Hepatocyte (in vitro differentiated cells): ENCODE data around the gene UBXN11. TPM values are rescaled to one million over a fixed set of nuclear protein-coding genes. Genes with fewer than 3 reads are reported as not detected.

Experiments
- DNase-seq: peaks from one replicate; pipeline ENCODE4 v3.0.0-alpha.2; 2016; ENCODE audit warnings: low spot score
- H2AFZ ChIP-seq: fragments of 200-600 bp; sonication (generic); 2 replicates; pipeline ENCODE4 v1.6.0; 2016; ENCODE audit warnings: antibody characterized with exemption, mild to moderate bottlenecking
- H3K27ac ChIP-seq: fragments of 200-600 bp; sonication (generic); 2 replicates; pipeline ENCODE4 v1.5.1; 2016; ENCODE audit warnings: mild to moderate bottlenecking
- H3K27me3 ChIP-seq: fragments of 200-600 bp; sonication (generic); 2 replicates; pipeline ENCODE4 v1.6.1; 2016
- H3K36me3 ChIP-seq: fragments of 200-600 bp; sonication (generic); replicated peaks from 2 replicates; pipeline ENCODE4 v1.5.1; 2016; ENCODE audit warnings: low read depth; ENCODE audit not compliant: insufficient read depth
- H3K4me1 ChIP-seq: fragments of 200-600 bp; sonication (generic); 2 replicates; pipeline ENCODE4 v1.5.1; 2016; ENCODE audit warnings: mild to moderate bottlenecking, moderate library complexity; ENCODE audit not compliant: insufficient read depth
- H3K4me2 ChIP-seq: fragments of 200-600 bp; sonication (generic); 2 replicates; pipeline ENCODE4 v1.6.0; 2016
- H3K4me3 ChIP-seq: fragments of 200-600 bp; sonication (generic); 2 replicates; pipeline ENCODE4 v1.5.1; 2016; ENCODE audit warnings: mild to moderate bottlenecking
- H3K79me2 ChIP-seq: fragments of 200-600 bp; sonication (generic); 2 replicates; pipeline ENCODE4 v1.6.0; 2017; ENCODE audit warnings: mild to moderate bottlenecking
- H3K9me2 ChIP-seq: fragments of 200-600 bp; sonication (generic); replicated peaks from 2 replicates; pipeline ENCODE4 v1.6.0; 2017; ENCODE audit warnings: mild to moderate bottlenecking; ENCODE audit not compliant: insufficient read depth
- H3K9me3 ChIP-seq: fragments of 200-600 bp; sonication (generic); 2 replicates; pipeline ENCODE4 v1.5.1; 2016; ENCODE audit warnings: low read depth, mild to moderate bottlenecking
- H4K20me1 ChIP-seq: fragments of 200-600 bp; sonication (generic); 2 replicates; pipeline ENCODE4 v1.6.0; 2016; ENCODE audit warnings: mild to moderate bottlenecking; ENCODE audit not compliant: insufficient read depth, poor library complexity, severe bottlenecking
- EZH2 ChIP-seq: fragments of 200-600 bp; sonication (generic); IDR thresholded peaks from 2 replicates; pipeline ENCODE4 v1.6.1; 2016; ENCODE audit warnings: antibody characterized with exemption, mild to moderate bottlenecking, borderline replicate concordance
- EZH2phosphoT487 ChIP-seq: fragments of 200-600 bp; sonication (generic); IDR thresholded peaks from one replicate; pipeline ENCODE4 v1.6.1; 2018; ENCODE audit warnings: antibody characterized with exemption, mild to moderate bottlenecking, low read depth, moderate library complexity; ENCODE audit not compliant: unreplicated experiment, severe bottlenecking
- WGBS: methylation state at CpG from one replicate; pipeline ENCODE4 v1.1.6; 2016; ENCODE audit warnings: low lambda C conversion rate; ENCODE audit errors: missing lambda C conversion rate; 5-methylcytosine and 5-hydroxymethylcytosine counted together
- polyA plus RNA-seq: library from polyadenylated mRNA; unstranded; fragments of >200 nt; fragmentation: Nextera tagmentation; extraction: Ambion mirVana; gene quantifications from 2 replicates; pipeline ENCODE4 v1.2.1, GENCODE V29; 2016
- total RNA-seq: library from RNA; depleted of rRNA; stranded (reverse); fragments of >200 nt; gene quantifications from 2 replicates; pipeline ENCODE4 v1.2.3, GENCODE V29; 2014
- TF ChIP-seq, protein P1 (sequence below): fragments of 200-600 bp; sonication (generic); IDR thresholded peaks from 2 replicates; pipeline ENCODE4 v1.5.1; 2016; ENCODE audit warnings: antibody characterized with exemption, mild to moderate bottlenecking; ENCODE audit not compliant: poor library complexity

The UBXN11 gene
- total and polyA plus RNA-seq, 2 experiments from 2014 or later = 3.1 to 17.1 TPM

DNA sequence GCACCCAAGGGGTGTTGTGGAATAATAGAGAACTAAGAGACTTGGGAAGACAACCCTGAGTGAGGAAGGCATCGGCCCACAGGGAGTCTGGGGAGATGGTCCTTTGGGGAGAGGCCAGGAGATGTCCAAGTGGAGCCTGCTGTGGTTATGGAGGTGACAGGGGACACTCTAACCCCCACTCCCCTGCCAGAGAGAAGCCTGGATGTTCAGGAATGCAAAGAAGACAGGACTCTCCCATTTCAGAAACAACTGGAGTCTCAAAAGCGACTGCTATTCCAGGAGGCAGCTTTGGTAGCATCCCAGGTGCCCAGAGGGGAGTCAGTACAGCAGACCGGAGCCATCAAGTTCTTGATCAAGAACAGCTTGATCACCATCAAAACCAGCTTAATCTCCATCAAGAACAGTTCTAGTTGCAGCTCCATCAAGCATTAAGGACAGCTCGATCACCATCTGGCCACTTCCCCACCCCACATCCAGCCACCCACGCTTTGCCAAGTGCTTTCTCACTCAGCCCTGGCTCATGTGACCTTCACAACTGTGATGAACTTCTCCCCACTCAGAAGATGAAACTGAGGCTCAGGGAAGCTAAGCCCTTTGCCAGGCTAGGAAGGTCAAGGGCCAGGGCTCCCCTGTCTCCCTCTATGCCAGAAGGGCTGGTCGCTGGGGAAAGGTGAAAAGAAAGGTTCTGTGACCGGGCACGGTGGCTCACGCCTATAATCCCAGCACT, 12.1 kb upstream of the UBXN11 start:
- Histone ChIP-seq H2AFZ (no peak overlapping the region), H3K36me3 (no peaks in the 10 kb centered on the region), H3K79me2 (no peaks in the 10 kb centered on the region), H3K4me2 (no peak overlapping the region), H3K4me3 (no peak overlapping the region), H3K27ac (no peak overlapping the region), H3K9me3 (no peaks in the 10 kb centered on the region), H4K20me1 (no peaks in the 10 kb centered on the region), H3K9me2 (no peaks in the 10 kb centered on the region), H3K27me3 (no peaks in the 10 kb centered on the region), H3K4me1 (no peaks in the 10 kb centered on the region)
- TF ChIP-seq EZH2 = no peak
- TF ChIP-seq, protein P1, sequence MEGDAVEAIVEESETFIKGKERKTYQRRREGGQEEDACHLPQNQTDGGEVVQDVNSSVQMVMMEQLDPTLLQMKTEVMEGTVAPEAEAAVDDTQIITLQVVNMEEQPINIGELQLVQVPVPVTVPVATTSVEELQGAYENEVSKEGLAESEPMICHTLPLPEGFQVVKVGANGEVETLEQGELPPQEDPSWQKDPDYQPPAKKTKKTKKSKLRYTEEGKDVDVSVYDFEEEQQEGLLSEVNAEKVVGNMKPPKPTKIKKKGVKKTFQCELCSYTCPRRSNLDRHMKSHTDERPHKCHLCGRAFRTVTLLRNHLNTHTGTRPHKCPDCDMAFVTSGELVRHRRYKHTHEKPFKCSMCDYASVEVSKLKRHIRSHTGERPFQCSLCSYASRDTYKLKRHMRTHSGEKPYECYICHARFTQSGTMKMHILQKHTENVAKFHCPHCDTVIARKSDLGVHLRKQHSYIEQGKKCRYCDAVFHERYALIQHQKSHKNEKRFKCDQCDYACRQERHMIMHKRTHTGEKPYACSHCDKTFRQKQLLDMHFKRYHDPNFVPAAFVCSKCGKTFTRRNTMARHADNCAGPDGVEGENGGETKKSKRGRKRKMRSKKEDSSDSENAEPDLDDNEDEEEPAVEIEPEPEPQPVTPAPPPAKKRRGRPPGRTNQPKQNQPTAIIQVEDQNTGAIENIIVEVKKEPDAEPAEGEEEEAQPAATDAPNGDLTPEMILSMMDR = no peak
- TF ChIP-seq EZH2phosphoT487 = no peak
- WGBS = 92% methylated on average over 9 of the region's 9 CpGs
- DNase-seq = no peak

DNA sequence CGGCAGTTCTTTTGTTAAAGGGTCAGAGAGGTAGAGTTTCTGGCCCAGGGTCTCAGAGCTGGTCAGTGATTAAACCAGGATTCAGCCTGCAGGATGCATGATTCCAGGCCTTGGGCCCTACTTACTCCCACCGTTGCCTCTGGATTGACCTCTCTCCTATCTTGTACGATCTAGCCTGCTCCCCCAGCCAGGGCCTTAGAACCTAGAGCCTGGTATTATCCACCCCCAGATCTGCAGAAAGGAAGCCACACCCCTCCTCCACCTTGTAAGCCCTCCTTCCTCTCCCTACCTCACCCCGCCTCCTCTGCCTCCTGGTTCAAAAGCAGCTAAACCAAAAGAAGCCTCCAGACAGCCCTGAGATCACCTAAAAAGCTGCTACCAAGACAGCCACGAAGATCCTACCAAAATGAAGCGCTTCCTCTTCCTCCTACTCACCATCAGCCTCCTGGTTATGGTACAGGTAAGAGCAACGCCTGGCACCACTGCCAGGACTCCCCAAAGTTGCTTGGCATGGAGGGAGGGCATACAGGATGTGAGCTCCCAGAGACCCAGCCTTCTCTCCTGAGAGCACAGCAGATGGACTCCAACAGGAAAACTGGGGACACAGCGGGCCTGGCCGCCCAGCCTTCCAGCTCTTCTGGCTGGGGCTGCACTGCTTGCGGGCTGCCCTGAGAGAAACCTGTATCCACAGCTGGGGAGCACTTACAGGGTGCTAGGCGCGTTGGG, 11.3 kb upstream of the UBXN11 start, which contains the start of gene CD52:
Gene CD52, plus strand, starts transcription at position 347 of the 726 bp plus-strand sequence. Its CDS starts 60 bp downstream, at position 407.
- H3K9me2 ChIP-seq = no peaks in the 10 kb centered on the region
- 70% methylated on average over 12 of the region's 12 CpGs for WGBS
- no peaks in the 10 kb centered on the region for H3K79me2 ChIP-seq
- no peak within 1 kb of the TSS for H3K4me3 ChIP-seq
- no peak within 1 kb of the TSS for H3K27ac ChIP-seq
- H3K9me3 ChIP-seq = no peaks in the 10 kb centered on the region
- TF ChIP-seq EZH2phosphoT487 (no peak), EZH2 (no peak)
- TF ChIP-seq, protein P1 = no peak
- H3K4me2 ChIP-seq = no peak within 1 kb of the TSS
- no peaks in the 10 kb centered on the region for H3K36me3 ChIP-seq
- H2AFZ ChIP-seq = no peak within 1 kb of the TSS
- no peaks in the 10 kb centered on the region for H3K4me1 ChIP-seq
- H4K20me1 ChIP-seq = no peaks in the 10 kb centered on the region
- H3K27me3 ChIP-seq = no peaks in the 10 kb centered on the region
- no peak for DNase-seq

DNA sequence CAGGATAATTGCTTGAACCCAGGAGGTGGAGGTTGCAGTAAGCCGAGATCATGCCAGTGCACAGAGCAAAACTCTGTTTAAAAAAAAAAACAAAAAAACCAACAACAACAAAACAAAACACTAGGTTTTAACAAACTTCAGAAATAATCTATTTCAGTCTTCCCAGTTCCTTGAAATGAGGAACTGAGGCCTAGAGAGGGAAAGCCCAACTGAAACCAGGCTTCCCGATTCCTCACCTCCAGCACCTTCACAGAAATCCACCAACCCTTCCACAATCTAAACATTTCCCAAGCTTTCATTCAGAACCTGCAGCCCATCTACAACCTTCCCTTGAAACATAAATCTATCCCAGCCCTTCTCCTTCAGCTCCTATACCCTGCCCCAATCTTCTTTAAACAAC, 10.7 kb upstream of the UBXN11 start:
- H4K20me1 ChIP-seq = no peaks in the 10 kb centered on the region
- H3K4me2 ChIP-seq = no peak overlapping the region
- no peak for DNase-seq
- no peaks in the 10 kb centered on the region for H3K9me2 ChIP-seq
- WGBS = 88% methylated on average over 2 of the region's 2 CpGs
- no peak overlapping the region for H2AFZ ChIP-seq
- H3K79me2 ChIP-seq = no peaks in the 10 kb centered on the region
- H3K4me1 ChIP-seq = no peaks in the 10 kb centered on the region
- H3K9me3 ChIP-seq = no peaks in the 10 kb centered on the region
- no peak overlapping the region for H3K4me3 ChIP-seq
- no peaks in the 10 kb centered on the region for H3K27me3 ChIP-seq
- no peak overlapping the region for H3K27ac ChIP-seq
- no peaks in the 10 kb centered on the region for H3K36me3 ChIP-seq
- TF ChIP-seq EZH2phosphoT487 = no peak
- no peak for TF ChIP-seq EZH2
- TF ChIP-seq, protein P1 = no peak
